HG02885 (cell line): ENCODE measurements around the gene LRP11.
"Not testable (repeated sequence)": the region's sequence is repeated elsewhere in the genome, so short reads cannot be mapped to it uniquely, and the experiment has no call there.

Experiments
- ATAC-seq: cut with Tn5 transposase; IDR thresholded peaks from one replicate; pipeline ENCODE4 v1.9.1; 2021; ENCODE audit warnings: mild to moderate bottlenecking; ENCODE audit not compliant: unreplicated experiment, poor library complexity

LRP11 gene

GRCh38 chr6:149898966-149899365 is 34.8 kb upstream of the LRP11 start:
- no peak for ATAC-seq

- ATAC-seq = no peak
Observed at GRCh38 chr6:149897855-149898744, 33.9 kb upstream of the LRP11 start, which contains the start of gene RAET1E. TSS of gene RAET1E (minus strand) at chr6:149898113. CDS start at chr6:149890901, 7,212 bp downstream.

GRCh38 chr6:149897015-149897697 is 33.0 kb upstream of the LRP11 start:
- no peak for ATAC-seq

- no peak for ATAC-seq
Observed at GRCh38 chr6:149896491-149896890, 32.3 kb upstream of the LRP11 start.

- ATAC-seq = no peak
Observed at GRCh38 chr6:149895833-149896271, 31.7 kb upstream of the LRP11 start.

- ATAC-seq = no peak
Observed at GRCh38 chr6:149895048-149895590, 31.0 kb upstream of the LRP11 start.

GRCh38 chr6:149891864-149892263 is 27.7 kb upstream of the LRP11 start:
- not testable (repeated sequence) for ATAC-seq

GRCh38 chr6:149891259-149891658 is 27.1 kb upstream of the LRP11 start:
- no peak for ATAC-seq

GRCh38 chr6:149890629-149891045 is 26.5 kb upstream of the LRP11 start:
- no peak for ATAC-seq

- ATAC-seq = no peak
Observed at GRCh38 chr6:149889326-149889725, 25.2 kb upstream of the LRP11 start.

GRCh38 chr6:149888659-149889058 is 24.5 kb upstream of the LRP11 start:
- no peak for ATAC-seq

- no peak for ATAC-seq
Observed at GRCh38 chr6:149888093-149888492, 23.9 kb upstream of the LRP11 start.

- ATAC-seq = no peak
Observed at GRCh38 chr6:149887343-149887742, 23.2 kb upstream of the LRP11 start.

- ATAC-seq = no peak
Observed at GRCh38 chr6:149885888-149886287, 21.7 kb upstream of the LRP11 start.

- no peak for ATAC-seq
Observed at GRCh38 chr6:149884617-149885016, 20.5 kb upstream of the LRP11 start.

GRCh38 chr6:149884215-149884614 is 20.1 kb upstream of the LRP11 start:
- ATAC-seq = no peak

- no peak for ATAC-seq
Observed at GRCh38 chr6:149881860-149882259, 17.7 kb upstream of the LRP11 start.

GRCh38 chr6:149881066-149881766 is 17.1 kb upstream of the LRP11 start:
- no peak for ATAC-seq

- no peak for ATAC-seq
Observed at GRCh38 chr6:149877659-149878058, 13.5 kb upstream of the LRP11 start.

GRCh38 chr6:149876241-149876933 is 12.2 kb upstream of the LRP11 start:
- ATAC-seq = no peak
